ENCODE data around the gene BOLA2.
"Not testable (repeated sequence)": the region's sequence is repeated elsewhere in the genome, so short reads cannot be mapped to it uniquely, and the experiment has no call there.

The BOLA2 gene

GRCh38 chr16:29454269-29454668 is at the start of gene BOLA2, which contains the start of gene SLX1B:
BOLA2 (minus strand) TSS chr16:29454351; CDS start chr16:29454253, 98 bp downstream.
SLX1B (plus strand) TSS chr16:29454533.
- DNase-seq, result not testable (repeated sequence)

- not testable (repeated sequence) for DNase-seq
Observed at GRCh38 chr16:29482276-29482675, 28.1 kb upstream of the BOLA2 start.

GRCh38 chr16:29472065-29472464 is 17.9 kb upstream of the BOLA2 start:
- DNase-seq, result not testable (repeated sequence)

- not testable (repeated sequence) for DNase-seq
Observed at GRCh38 chr16:29469660-29470059, 15.5 kb upstream of the BOLA2 start.

- DNase-seq, result not testable (repeated sequence)
Observed at GRCh38 chr16:29467654-29468366, 13.7 kb upstream of the BOLA2 start.

- not testable (repeated sequence) for DNase-seq
Observed at GRCh38 chr16:29466904-29467303, 12.8 kb upstream of the BOLA2 start.

GRCh38 chr16:29465985-29466824 is 12.1 kb upstream of the BOLA2 start:
- DNase-seq, result not testable (repeated sequence)

GRCh38 chr16:29460647-29461030 is 6.5 kb upstream of the BOLA2 start:
- not testable (repeated sequence) for DNase-seq

- not testable (repeated sequence) for DNase-seq
Observed at GRCh38 chr16:29459706-29460646, 5.8 kb upstream of the BOLA2 start, which contains the start of gene SULT1A4. SULT1A4 (plus strand) TSS chr16:29459913; CDS start chr16:29461386, 1,473 bp downstream.

- not testable (repeated sequence) for DNase-seq
Observed at GRCh38 chr16:29457660-29458059, 3.5 kb upstream of the BOLA2 start.

- DNase-seq, result not testable (repeated sequence)
Observed at GRCh38 chr16:29454828-29455227, 677 bp upstream of the BOLA2 start.

GRCh38 chr16:29453754-29454153 is 397 bp downstream of the BOLA2 start:
- not testable (repeated sequence) for DNase-seq

- DNase-seq, result not testable (repeated sequence)
Observed at GRCh38 chr16:29425390-29425789, 28.8 kb downstream of the BOLA2 start.

GRCh38 chr16:29423587-29423986 is 30.6 kb downstream of the BOLA2 start:
- not testable (repeated sequence) for DNase-seq

- not testable (repeated sequence) for DNase-seq
Observed at GRCh38 chr16:29405249-29405648, 48.9 kb downstream of the BOLA2 start.
